Measurements from ENCODE around the gene ERGIC1.
"Not testable (repeated sequence)": the region's sequence is repeated elsewhere in the genome, so short reads cannot be mapped to it uniquely, and the experiment has no call there.

The ERGIC1 gene

DNA sequence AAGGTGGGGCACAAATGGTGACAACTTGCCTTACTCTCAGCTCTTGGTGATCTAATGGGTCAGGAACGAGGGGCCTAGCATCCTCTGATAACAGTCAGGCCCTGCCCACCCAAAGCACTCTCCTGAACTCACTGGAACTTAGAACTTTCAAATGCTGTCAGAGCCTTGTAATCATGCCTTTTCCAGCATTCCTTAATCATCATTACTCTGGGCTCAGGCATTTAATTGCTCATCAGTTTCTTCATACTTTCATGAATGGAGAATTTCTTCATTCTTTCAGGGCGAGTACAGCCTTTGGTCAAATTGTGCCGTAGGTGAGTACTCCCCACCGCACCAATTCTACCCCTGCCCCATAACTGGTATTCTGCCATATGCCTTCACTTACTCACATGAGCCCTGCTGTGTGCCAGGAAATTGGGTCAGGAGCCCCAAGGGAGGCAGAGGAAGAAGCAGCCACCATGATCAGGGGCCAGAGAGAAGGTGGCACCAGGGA is 32.8 kb upstream of the ERGIC1 start:
- DNase-seq: no peak

DNA sequence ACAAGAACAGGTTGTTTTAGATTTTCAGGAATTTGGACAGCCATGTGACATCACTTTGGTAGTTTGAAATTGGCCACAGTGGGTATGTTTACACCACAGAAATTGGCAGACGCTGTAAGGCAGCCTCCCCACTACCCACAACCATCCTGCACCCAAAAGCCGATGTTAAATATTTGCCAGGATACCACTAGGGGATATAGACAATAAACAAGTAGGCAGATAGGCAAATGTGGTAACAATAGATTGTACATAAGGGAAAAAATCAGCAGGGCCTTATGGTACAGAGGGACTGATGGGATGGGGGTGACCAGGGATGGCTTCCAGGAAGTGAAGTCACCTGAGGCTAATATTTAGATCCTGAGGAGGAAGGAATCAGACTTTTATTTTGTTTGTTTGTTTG is 31.9 kb upstream of the ERGIC1 start:
- no peak for DNase-seq

DNA sequence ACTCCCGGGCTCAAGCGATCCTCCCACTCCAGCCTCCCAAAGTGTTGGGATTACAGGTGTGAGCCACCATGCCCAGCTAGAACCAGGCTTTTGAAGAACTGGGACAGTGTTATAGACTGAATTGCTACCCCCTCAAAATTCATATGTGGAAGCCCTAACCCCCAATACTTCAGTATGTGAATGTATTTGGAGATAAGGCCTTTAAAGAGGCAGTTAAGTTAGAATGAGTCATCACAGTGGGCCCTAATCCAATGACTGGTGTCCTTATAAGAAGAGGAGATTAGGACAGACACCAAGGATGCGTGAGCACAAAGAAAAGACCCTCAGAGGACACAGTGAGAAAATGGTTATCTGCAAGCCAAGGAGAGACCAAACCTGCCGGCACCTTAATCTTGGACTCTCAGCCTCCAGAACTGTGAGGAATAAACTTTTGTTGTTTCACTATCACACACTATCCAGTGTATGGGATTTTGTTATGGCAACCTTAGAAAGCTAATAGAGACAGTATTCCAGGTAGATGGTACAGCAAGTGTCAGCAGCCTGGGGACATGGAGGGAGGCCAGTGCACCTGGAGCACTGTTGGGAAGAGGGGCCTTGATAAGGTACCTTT is 31.4 kb upstream of the ERGIC1 start:
- DNase-seq: no peak

DNA sequence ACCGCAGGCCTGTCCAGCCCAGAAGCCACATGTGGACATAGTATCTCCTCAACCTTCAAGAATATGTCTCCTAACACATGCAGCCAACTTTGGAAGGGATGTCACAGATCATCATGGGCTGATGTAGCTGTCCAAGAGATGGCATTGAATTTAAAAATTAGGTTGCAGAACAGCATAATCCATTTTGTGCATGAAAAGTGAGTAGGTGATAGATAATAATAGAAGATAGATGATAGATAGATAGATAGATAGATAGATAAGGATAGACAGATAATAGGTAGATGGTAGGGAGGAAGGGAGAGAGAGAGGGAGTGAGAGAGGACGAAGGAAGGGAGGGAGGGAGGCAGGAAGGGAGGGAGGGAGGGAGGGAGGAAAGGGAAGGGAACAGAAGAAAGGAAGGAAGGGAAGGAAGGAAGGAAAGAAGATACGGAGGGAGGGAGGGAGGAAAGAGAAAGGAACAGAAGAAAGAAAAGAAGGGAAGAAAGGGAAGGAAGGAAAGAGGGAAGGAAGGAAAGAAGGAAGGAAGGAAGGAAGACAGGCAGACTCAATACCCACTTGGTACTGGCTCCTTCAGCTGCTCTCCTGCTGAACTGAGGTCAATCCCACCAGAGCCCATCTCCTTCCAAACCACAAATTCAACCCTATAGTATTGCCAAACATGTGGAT is 28.9 kb upstream of the ERGIC1 start:
- DNase-seq: no peak

DNA sequence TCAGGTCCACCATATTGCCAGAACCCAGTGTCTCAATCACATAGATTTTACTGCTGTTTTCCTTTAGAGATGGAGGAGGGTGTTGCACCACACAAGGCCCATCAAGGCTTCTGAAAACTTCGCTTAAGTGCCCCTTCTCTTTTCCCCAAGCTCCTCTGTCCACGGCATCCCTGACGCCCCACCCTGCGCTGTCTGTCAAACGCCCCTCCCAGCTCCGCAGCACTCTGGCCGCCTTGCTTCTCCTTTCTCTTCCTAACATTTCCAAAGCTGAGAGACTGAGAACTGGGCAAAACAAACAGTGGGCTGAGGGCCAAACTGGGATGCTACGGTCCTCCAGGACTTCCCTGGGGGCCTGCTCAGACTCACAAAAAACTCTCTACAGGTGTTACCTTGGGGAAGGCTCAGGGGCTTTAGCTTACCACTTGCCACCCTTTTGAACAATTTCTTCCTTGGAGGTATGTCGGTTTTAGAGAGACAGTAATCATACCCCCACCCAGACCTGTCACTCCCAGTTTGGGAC is 28.3 kb upstream of the ERGIC1 start:
- DNase-seq: no peak

DNA sequence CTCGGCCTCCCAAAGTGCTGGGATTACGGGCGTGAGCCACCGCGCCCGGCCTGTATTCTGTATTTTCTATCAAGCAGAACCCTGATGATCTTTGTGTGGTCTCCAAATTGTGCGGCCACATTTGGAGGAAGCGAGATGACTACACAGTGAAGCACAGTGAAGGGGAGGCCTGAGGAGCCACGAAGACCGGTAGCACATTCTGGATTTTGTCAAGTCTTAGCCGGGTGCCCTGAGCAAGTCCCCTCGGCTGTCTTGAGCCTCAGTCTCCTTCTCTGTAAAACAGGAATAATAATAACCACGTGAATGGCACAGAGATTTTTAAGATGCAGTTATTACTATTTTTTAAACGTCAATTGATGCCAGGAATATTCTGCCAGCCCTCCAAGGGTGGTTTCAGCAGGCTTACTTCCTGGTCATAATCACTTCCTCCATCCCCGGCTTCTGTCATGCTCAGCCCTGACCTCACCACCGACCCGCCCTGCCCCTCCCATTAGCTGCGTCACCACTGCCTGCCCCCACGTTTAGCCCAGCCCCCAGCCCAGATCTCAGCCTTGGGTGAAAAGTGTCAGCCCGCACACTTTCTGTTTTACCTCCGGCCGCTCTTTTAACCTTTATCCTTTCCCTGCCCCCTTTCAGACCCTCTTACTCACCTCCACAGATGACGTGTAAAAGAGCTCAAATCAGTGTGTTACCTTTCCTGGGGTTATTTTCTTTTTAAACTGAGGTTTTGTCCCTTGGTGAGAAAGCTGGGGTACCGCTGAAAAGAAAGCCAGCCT is 27.0 kb upstream of the ERGIC1 start:
- no peak for DNase-seq

DNA sequence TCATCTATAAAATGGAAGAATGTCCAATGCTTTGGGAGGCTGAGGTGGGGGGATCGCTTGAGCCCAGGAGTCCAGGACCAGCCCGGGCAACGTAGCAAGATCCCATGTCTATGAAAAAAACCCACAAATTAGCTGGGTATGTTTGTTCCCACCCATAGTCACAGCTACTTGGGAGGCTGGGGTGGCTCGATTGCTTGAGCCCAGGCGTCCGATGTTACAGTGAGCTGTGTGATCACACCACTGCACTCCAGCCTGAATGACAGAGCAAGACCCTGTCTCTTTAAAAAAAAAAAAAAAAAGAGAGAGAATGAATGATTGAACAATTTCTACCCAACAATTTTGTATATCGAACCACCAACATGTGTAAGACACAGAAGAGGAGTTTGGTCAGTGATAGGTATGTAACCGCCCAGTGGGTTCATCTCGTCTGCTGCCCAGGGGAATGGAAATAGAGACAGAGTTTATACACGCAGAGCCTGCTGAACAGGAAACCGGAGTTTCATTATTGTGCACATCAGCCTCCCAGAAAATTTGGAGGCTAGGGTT is 26.2 kb upstream of the ERGIC1 start:
- no peak for DNase-seq

DNA sequence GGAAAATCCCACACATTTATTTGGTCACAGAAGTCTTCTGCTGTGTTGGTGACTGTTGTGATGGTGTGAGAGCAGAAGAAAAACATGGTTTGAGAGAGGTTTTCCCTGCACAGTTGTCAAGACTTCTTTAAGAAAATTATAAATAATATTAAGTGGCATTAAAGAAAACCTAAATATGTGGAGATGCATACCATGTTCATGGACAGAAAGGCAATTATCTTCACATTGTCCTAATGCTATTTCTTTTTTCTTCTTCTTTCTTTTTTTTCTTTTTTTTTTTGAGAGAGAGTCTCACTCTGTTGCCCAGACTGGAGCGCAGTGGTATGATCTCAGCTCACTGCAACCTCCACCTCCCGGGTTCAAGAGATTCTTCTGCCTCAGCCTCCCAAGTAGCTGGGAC is 24.3 kb upstream of the ERGIC1 start:
- no peak for DNase-seq

DNA sequence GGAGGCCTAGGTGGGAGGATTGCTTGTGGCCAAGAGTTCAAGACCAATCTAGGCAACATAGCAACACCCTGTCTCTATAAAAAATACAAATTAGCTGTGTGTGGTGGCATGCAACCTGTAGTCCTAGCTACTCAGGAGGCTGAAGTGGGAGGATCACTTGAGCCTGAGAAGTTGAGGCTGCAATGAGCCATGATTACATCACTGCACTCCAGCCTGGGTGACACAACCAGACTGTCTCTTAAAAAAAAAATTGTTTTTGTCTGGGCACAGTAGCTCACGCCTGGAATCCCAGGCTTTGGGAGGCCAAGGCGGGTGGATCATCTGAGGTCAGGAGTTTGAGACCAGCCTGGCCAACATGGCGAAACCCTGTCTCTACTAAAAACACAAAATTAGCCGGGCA is 23.1 kb upstream of the ERGIC1 start:
- not testable (repeated sequence) for DNase-seq

DNA sequence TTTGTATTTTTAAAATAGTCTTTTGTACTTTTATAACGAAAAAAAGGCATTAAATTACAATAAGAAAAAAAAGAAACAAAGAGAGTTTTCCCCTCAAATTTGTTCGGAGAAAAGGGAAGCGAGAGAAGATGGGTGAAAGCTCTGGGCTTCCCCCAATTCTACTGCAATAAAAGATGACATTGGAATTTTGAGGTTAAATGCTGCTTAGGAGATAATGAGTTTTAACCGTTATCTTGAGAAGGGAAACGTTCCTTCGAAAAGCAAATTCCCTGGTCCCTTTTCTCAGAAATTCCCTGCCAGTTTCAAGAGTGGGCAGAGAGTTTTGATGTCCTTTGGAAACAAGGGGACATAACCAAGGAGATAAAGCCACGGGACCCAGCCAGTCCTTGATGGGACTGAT is 18.4 kb upstream of the ERGIC1 start:
- DNase-seq: no peak

DNA sequence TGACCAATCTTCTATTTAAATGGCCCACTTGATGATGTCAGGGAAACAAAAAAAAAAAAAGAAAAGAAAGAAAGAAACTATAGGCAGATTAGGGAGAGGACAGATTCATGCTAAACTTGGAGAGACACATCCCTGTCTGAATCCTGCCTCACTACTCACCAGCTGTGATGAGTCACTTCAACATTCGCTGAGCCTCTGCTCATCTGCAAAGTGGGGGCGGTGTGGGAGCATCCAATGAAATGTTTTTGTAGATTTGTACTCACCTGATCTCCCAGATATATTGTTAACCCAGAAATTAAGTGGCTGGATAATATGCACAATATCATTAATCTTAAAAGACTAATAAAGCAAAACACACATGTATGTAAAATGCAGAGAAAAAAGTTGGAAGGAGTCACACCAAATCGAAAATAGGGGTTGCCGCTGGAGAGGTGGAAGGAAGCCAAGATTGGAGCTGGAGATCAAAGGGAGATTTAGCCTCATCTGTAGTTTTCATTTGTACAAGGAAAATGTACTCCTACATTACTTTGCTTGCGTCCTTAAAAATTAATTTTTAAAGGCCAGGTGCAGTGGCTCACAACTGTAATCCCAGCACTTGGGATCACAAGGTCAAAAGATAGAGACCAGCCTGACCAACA is 17.0 kb upstream of the ERGIC1 start:
- DNase-seq: no peak

DNA sequence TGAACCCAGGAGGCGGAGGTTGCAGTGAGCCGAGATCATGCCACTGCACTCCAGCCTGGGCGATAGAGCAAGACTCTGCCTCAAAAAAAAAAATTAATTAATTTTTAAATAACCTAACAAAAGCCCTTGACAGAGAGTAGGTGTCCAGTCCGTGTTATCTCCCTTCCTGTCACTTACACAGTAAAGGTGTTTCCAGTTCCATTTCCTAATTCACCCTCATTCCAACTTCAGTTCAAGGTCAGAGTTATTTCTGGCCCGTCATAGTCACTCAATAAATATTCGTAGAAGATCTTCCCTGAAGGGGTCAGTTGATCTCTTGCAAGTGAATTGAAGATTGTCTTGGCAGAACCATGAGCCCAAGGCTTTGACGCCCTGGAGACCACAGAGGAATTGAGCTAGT is 16.4 kb upstream of the ERGIC1 start:
- no peak for DNase-seq

DNA sequence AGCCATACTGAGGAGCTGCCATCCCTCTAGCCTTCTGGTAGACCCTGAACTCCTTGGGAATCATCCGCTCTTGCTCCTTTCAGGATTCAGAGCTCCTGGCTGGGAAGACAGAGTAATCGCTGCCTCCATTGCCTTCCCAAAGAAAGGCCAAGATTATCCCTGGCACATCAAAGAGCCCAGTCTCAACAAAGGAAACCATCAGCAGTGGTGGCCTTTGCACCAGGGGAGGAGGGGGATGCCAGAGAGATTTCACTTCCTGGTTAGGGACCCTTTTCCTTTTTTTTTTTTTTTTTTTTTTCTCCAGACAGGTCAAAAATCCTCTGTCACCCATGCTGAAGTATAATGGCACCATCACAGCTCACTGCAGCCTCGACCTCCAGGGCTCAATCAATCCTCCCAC is 16.0 kb upstream of the ERGIC1 start:
- no peak for DNase-seq

DNA sequence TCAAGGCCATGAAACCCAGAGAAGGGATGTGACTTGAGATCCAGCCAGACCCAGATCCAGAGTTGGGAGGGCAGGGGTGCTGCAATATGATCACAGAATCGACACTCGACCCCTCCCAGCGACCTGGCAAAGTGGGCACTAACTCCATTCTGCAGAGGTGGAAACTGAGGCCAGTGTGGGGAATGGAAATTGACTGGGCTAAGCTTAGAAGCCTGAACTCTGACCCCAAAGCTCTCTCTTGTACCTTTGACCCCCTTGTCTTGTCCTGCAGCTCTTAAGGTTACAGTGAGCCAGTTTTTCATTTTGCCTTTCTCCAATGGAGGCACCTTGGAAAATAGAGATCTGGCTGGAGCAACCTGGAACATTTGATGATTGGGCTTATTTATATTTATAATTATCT is 14.5 kb upstream of the ERGIC1 start:
- no peak for DNase-seq

DNA sequence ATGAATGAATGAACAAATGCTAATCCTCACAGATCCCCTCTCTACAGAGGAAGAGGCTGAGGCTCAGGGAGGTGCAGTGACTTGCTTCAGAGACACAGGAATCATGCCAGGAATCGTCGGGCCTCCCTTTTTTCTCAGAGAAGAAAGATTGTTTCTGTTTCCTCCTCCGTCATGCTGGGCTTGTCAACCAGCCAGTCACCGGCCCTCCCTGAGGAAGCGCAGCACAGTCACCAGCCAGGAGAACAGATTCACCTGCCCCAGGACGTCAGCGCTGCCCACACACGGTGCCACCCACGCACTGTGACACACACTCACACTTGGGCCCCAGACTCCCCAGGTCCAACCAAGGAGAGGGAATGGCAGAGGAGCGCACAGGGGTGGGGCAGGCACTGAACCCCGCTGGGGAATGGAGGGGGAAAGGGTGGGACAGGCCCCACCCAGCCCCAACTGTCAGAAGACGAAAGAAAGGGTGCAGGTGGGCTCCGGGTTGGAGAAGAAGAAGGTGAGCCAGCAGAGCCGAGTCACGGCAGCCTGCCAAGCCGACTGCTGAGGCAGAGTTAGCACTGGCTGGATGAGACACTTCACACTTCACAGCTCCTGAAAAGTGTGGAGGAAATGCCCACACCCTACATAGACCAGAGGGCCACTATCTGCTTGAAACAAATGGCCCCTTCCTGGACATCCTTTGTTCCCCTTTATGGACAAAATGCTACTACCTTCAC is 13.8 kb upstream of the ERGIC1 start:
- DNase-seq: no peak

DNA sequence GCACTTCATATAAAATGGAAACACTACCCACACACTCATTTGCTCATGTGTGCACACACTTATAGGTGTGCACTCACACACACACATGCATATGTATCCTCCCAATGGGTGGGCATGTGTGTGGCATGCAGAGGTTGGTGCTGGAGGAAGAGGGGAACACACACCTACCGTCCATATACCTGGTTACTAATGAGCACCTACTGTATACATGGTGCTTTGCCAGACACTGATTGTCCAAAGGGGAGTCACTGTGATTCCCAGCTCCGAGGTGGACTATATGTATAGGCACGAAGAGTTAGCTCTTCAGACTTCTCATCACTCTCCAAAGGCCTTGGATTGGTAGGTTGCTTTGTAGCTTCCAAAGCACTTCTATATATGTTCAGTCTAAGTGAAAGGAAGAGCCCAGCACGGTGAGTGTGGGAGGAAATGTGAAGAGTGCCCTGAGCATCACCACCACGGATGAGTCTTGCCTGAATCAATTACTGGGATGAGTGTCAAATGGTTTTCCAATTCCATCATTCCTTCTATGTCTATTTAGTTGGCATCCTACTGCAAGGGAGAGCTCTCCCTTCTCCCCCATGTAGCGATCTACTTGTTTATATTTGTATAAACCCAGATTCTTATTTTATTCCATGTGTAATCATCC is 12.6 kb upstream of the ERGIC1 start:
- DNase-seq: no peak

DNA sequence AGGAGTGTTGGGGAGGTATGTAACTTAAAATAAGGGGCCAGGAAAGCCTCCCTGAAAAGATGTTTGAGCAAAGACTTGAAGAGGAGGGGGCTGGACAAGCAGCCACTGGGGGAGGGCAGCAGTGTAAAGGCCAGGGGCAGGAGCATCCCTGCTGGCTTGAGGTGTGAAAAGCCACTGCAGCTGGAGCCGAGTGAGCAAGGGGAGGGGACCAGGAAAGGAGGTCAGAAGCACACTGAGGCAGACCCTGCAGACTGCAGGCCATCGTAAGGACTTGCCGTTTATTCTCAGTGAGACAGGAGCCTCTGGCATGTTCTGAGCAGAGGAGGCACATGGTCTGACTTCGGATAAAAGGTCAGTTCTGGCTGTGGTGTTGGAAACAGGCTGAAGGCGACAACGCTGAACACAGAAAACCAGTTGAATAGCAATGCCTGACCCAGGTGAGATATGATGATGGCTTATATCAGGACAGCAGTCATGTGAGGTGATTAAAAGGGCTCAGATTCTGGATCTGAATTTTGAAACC is 10.2 kb upstream of the ERGIC1 start:
- DNase-seq: no peak

DNA sequence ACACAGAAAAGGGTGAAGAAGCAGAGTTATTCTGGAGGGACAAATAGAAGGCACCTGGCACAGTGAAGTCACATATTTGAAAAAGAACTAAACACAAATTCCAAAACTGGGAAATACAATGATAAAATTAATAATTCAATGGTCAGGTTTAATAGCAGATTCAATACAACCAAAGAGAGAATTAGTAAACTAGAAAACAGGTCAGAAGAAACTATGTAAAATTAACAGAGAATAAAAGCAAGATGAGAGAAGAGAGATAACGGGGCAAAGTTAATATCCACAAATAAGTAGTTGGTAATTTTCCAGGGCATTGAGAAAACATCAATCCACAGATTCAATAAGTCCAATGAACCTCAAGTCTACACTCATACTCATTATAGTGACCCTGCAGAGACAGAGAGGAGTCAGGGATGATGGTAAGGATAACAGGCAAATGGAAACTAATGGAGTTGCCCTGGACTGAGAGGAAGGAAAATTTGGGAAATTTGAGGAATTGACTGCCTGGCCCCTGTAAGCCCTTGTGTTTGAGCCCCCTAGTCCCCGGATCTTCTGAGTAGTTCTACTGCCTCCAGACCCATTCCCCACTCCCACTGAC is 8.3 kb upstream of the ERGIC1 start:
- DNase-seq: no peak

DNA sequence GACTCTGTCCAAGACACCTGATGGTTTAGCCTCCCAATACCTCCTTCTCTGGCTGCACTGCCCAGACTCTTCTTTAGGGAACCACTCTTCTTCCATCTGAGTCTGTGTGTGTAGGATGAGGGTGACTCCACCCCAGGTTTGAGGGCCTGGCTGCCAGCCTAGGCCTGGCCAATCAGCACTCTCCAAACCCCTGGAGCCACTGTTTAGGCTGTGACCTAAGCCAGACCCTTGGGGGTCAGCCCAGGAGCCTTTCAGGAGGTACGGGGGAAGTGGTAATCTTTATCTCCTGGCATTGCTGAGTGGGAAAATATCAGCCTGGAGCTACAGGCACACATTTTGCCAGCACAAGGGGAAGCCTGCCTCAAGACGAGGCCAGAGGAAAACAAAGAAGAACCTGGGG is 6.2 kb upstream of the ERGIC1 start:
- DNase-seq: no peak

DNA sequence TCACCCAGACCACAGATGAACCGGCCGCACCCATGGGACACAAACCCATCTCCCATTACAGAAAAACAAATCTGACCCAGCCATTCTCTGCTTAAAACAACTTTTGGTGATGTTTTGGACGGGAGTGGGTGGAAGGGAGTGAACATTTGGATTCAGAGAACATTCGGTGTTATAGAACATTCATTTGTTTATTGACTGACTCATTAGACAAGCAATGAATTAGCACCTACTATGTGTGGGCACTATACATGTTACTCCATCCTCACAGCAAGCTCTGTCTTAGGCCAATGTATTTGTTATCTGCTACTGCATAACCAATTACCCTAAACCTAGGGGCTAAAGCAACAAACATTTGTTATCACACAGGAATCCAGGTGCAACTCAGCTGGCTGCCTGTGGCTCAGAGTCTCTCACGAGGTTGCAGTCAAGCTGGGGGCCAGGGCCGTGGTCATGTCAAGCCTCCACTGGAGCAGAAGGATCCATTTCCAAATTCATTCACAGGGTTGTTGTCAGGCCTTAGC is 5.1 kb upstream of the ERGIC1 start:
- DNase-seq: no peak

DNA sequence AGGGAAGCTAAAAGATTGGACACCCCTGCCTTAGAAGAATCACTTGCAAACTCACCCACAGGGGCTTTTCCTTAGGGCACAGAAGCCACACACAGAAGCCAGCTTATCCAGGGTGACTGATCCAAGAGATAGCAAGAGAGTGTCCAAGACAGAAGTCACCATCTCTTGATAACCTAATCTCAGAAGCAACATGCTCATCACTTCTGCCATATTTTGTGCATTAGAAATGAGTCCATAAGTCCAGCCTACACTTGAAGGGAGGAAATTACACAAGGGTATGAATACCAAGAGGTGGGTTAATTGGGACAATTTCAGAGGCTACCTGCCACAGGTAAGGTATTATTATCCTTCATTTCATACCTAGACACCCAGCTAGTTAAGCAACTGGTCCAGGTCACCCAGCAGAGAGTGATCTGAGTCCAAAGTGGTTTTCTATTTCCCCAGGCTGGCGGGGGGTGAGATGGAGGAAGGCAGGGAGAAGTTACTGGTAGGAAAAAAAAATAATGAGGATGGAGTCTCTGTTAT is 3.7 kb upstream of the ERGIC1 start:
- no peak for DNase-seq

Measured in SHP77 treated with DMSO at 0.1 percent for 48 hours (cell line).